ENCODE data around the gene CYB5R4. TPM values are rescaled to one million over a fixed set of nuclear protein-coding genes. Genes with fewer than 3 reads are reported as not detected.

CYB5R4 gene
- total and polyA plus RNA-seq, 7 donors, result 6.1 to 20.3 (median 11.7) TPM

GRCh38 chr6:83952830-83953229 lies 93.3 kb downstream of the CYB5R4 start:
- no peak for TF ChIP-seq CTCF (IDR thresholded peaks at IDR 0.05)
- 56 to 65% (median 56%) methylated on average over 3 of the region's 3 CpGs for WGBS, 3 donors
- H3K4me3 ChIP-seq, result no peak overlapping the region
- no peaks in the 10 kb centered on the region for H3K9me3 ChIP-seq
- H3K27ac ChIP-seq, result no peak overlapping the region
- intact Hi-C loops (cut with DNase I), result no loop called here
- H3K27me3 ChIP-seq (ENCODE audit: insufficient read depth in 3 of 3, low read length in 2 of 3), result no peaks in the 10 kb centered on the region
- DNase-seq (no peak), ATAC-seq (no peak)
- no peaks in the 10 kb centered on the region for H3K4me1 ChIP-seq
- peaks cover 0 to 17% of the 10 kb centered on the region in 2 donors for H3K36me3 ChIP-seq (ENCODE audit: insufficient read depth in 1 of 2, low read depth in 1 of 2)

GRCh38 chr6:83954371-83954770 lies 94.9 kb downstream of the CYB5R4 start:
- DNase-seq (no peak), ATAC-seq (no peak)
- intact Hi-C loops (cut with DNase I), result no loop called here
- no peaks in the 10 kb centered on the region for H3K27me3 ChIP-seq (ENCODE audit: insufficient read depth in 3 of 3, low read length in 2 of 3)
- TF ChIP-seq CTCF (IDR thresholded peaks at IDR 0.05), result no peak
- no peak overlapping the region for H3K27ac ChIP-seq
- H3K36me3 ChIP-seq (ENCODE audit: insufficient read depth in 1 of 2, low read depth in 1 of 2), result peaks cover 0 to 26% of the 10 kb centered on the region in 2 donors
- WGBS, 3 donors, result 87 to 91% (median 89%) methylated on average over 2 of the region's 2 CpGs
- H3K9me3 ChIP-seq, result no peaks in the 10 kb centered on the region
- H3K4me1 ChIP-seq, result no peaks in the 10 kb centered on the region
- no peak overlapping the region for H3K4me3 ChIP-seq

- intact Hi-C loops (cut with DNase I), result no loop called here
- H3K36me3 ChIP-seq (ENCODE audit: insufficient read depth in 1 of 2, low read depth in 1 of 2), result peaks cover 2 to 54% of the 10 kb centered on the region in 2 donors
- ATAC-seq, result no peak
Measured at GRCh38 chr6:83958241-83958685, 98.8 kb downstream of the CYB5R4 start.

GRCh38 chr6:83960664-83961063 lies 101.2 kb downstream of the CYB5R4 start:
- intact Hi-C loops (cut with DNase I), result no loop called here
- no peaks in the 10 kb centered on the region for H3K27me3 ChIP-seq (ENCODE audit: insufficient read depth in 3 of 3, low read length in 2 of 3)
- no peak overlapping the region for H3K27ac ChIP-seq
- ATAC-seq (no peak), DNase-seq (no peak)
- H3K36me3 ChIP-seq (ENCODE audit: insufficient read depth in 1 of 2, low read depth in 1 of 2), result peaks cover 2 to 55% of the 10 kb centered on the region in 2 donors
- no peak for TF ChIP-seq CTCF (IDR thresholded peaks at IDR 0.05)
- H3K9me3 ChIP-seq, result peaks cover 5% of the 10 kb centered on the region
- H3K4me1 ChIP-seq, result no peaks in the 10 kb centered on the region
- no peak overlapping the region for H3K4me3 ChIP-seq
- WGBS, 3 donors, result 86 to 88% (median 86%) methylated on average over 1 of the region's 1 CpG

More at GRCh38 chr6:83958241-83958685, 98.8 kb downstream of the CYB5R4 start:
- no peaks in the 10 kb centered on the region for H3K9me3 ChIP-seq
- H3K4me1 ChIP-seq, result no peaks in the 10 kb centered on the region
- no peak for DNase-seq
- TF ChIP-seq CTCF (IDR thresholded peaks at IDR 0.05), result no peak
- WGBS, 3 donors, result 92 to 98% (median 95%) methylated on average over 3 of the region's 3 CpGs
- H3K27me3 ChIP-seq (ENCODE audit: insufficient read depth in 3 of 3, low read length in 2 of 3), result no peaks in the 10 kb centered on the region
- no peak overlapping the region for H3K27ac ChIP-seq
- H3K4me3 ChIP-seq, result no peak overlapping the region

GRCh38 chr6:83962582-83962981 lies 103.1 kb downstream of the CYB5R4 start:
- no peak for ATAC-seq
- H3K27ac ChIP-seq, result no peak overlapping the region
- no peak overlapping the region for H3K4me3 ChIP-seq
- H3K4me1 ChIP-seq, result no peaks in the 10 kb centered on the region
- intact Hi-C loops (cut with DNase I), result no loop called here
- H3K27me3 ChIP-seq (ENCODE audit: insufficient read depth in 3 of 3, low read length in 2 of 3), result no peaks in the 10 kb centered on the region
- H3K9me3 ChIP-seq, result peaks cover 15% of the 10 kb centered on the region
- peaks cover 2 to 46% of the 10 kb centered on the region in 2 donors for H3K36me3 ChIP-seq (ENCODE audit: insufficient read depth in 1 of 2, low read depth in 1 of 2)
- DNase-seq, result no peak
- TF ChIP-seq CTCF (IDR thresholded peaks at IDR 0.05), result no peak
